Measurements from ENCODE around the gene SAP130. TPM values are rescaled to one million over a fixed set of nuclear protein-coding genes. Genes with fewer than 3 reads are reported as not detected.
A peak's percentile ranks its signal among the peaks of the same experiment; 100 is the strongest.
"Not testable (repeated sequence)": the region's sequence is repeated elsewhere in the genome, so short reads cannot be mapped to it uniquely, and the experiment has no call there.

The SAP130 gene
- total RNA-seq, 1 donor, result 15.2 TPM

GRCh38 chr2:127913808-127914457 is 113.9 kb downstream of the SAP130 start:
- DNase-seq (ENCODE audit: low read depth), result no peak
- no peak overlapping the region for H3K4me3 ChIP-seq (ENCODE audit: low read depth, low read length)
- TF ChIP-seq CTCF (IDR thresholded peaks at IDR 0.05; ENCODE audit: insufficient read depth, low read length), result no peak

- no peak for DNase-seq (ENCODE audit: low read depth)
- TF ChIP-seq CTCF (IDR thresholded peaks at IDR 0.05; ENCODE audit: insufficient read depth, low read length), result no peak
- no peak overlapping the region for H3K4me3 ChIP-seq (ENCODE audit: low read depth, low read length)
Observed at GRCh38 chr2:127911737-127912136, 116.1 kb downstream of the SAP130 start.

GRCh38 chr2:127910415-127910814 is 117.4 kb downstream of the SAP130 start:
- H3K4me3 ChIP-seq (ENCODE audit: low read depth, low read length), result no peak overlapping the region
- TF ChIP-seq CTCF (IDR thresholded peaks at IDR 0.05; ENCODE audit: insufficient read depth, low read length), result no peak
- no peak for DNase-seq (ENCODE audit: low read depth)

GRCh38 chr2:127909019-127909418 is 118.8 kb downstream of the SAP130 start:
- H3K4me3 ChIP-seq (ENCODE audit: low read depth, low read length), result no peak overlapping the region
- no peak for TF ChIP-seq CTCF (IDR thresholded peaks at IDR 0.05; ENCODE audit: insufficient read depth, low read length)
- DNase-seq (ENCODE audit: low read depth), result no peak

GRCh38 chr2:127907733-127908400 is 120.0 kb downstream of the SAP130 start:
- not testable (repeated sequence) for DNase-seq (ENCODE audit: low read depth); H3K4me3 ChIP-seq (ENCODE audit: low read depth, low read length)

GRCh38 chr2:127906206-127906926 is 121.5 kb downstream of the SAP130 start:
- no peak overlapping the region for H3K4me3 ChIP-seq (ENCODE audit: low read depth, low read length)
- TF ChIP-seq CTCF (IDR thresholded peaks at IDR 0.05; ENCODE audit: insufficient read depth, low read length), result no peak
- DNase-seq (ENCODE audit: low read depth), result no peak

GRCh38 chr2:127901339-127902056 is 126.4 kb downstream of the SAP130 start:
- peak; percentile 84 for DNase-seq (ENCODE audit: low read depth)
- H3K4me3 ChIP-seq (ENCODE audit: low read depth, low read length), result no peak overlapping the region
- no peak for TF ChIP-seq CTCF (IDR thresholded peaks at IDR 0.05; ENCODE audit: insufficient read depth, low read length)

Measured in fibroblast of the aortic adventitia (primary cell).